Measurements from ENCODE around the gene PPFIBP1.
"Not testable (repeated sequence)": the region's sequence is repeated elsewhere in the genome, so short reads cannot be mapped to it uniquely, and the experiment has no call there.

PPFIBP1 gene

GRCh38 chr12:27566626-27567025 is 42.6 kb downstream of the PPFIBP1 start:
- DNase-seq (ENCODE audit: low read depth): no peak

GRCh38 chr12:27571463-27571862 is 47.5 kb downstream of the PPFIBP1 start:
- no peak for DNase-seq (ENCODE audit: low read depth)

GRCh38 chr12:27572486-27573255 is 48.7 kb downstream of the PPFIBP1 start:
- no peak for DNase-seq (ENCODE audit: low read depth)

GRCh38 chr12:27573972-27574371 is 50.0 kb downstream of the PPFIBP1 start:
- DNase-seq (ENCODE audit: low read depth): no peak

GRCh38 chr12:27575090-27575761 is 51.2 kb downstream of the PPFIBP1 start:
- DNase-seq (ENCODE audit: low read depth): no peak

- no peak for DNase-seq (ENCODE audit: low read depth)
These were observed 51.7 kb downstream of the PPFIBP1 start for GRCh38 chr12:27575762-27576118.

- DNase-seq (ENCODE audit: low read depth): no peak
These were observed 52.8 kb downstream of the PPFIBP1 start for GRCh38 chr12:27576667-27577347.

- DNase-seq (ENCODE audit: low read depth): no peak
These were observed 53.7 kb downstream of the PPFIBP1 start for GRCh38 chr12:27577688-27578087.

GRCh38 chr12:27578689-27579372 is 54.8 kb downstream of the PPFIBP1 start:
- no peak for DNase-seq (ENCODE audit: low read depth)

- no peak for DNase-seq (ENCODE audit: low read depth)
These were observed 56.7 kb downstream of the PPFIBP1 start for GRCh38 chr12:27580561-27581330.

- not testable (repeated sequence) for DNase-seq (ENCODE audit: low read depth)
These were observed 57.3 kb downstream of the PPFIBP1 start for GRCh38 chr12:27581331-27581671.

- DNase-seq (ENCODE audit: low read depth): not testable (repeated sequence)
These were observed 57.8 kb downstream of the PPFIBP1 start for GRCh38 chr12:27581833-27582232.

- DNase-seq (ENCODE audit: low read depth): not testable (repeated sequence)
These were observed 58.4 kb downstream of the PPFIBP1 start for GRCh38 chr12:27582445-27582844.

GRCh38 chr12:27583057-27583797 is 59.2 kb downstream of the PPFIBP1 start:
- DNase-seq (ENCODE audit: low read depth): no peak

GRCh38 chr12:27583981-27584380 is 60.0 kb downstream of the PPFIBP1 start:
- no peak for DNase-seq (ENCODE audit: low read depth)

- no peak for DNase-seq (ENCODE audit: low read depth)
These were observed 61.8 kb downstream of the PPFIBP1 start for GRCh38 chr12:27585739-27586265.

- not testable (repeated sequence) for DNase-seq (ENCODE audit: low read depth)
These were observed 64.2 kb downstream of the PPFIBP1 start for GRCh38 chr12:27588075-27588730.

GRCh38 chr12:27588776-27589175 is 64.8 kb downstream of the PPFIBP1 start:
- no peak for DNase-seq (ENCODE audit: low read depth)

- DNase-seq (ENCODE audit: low read depth): no peak
These were observed 65.4 kb downstream of the PPFIBP1 start for GRCh38 chr12:27589419-27589818.

GRCh38 chr12:27591698-27592097 is 67.7 kb downstream of the PPFIBP1 start:
- DNase-seq (ENCODE audit: low read depth): not testable (repeated sequence)
